ENCODE data around the gene DNAJC7. TPM values are rescaled to one million over a fixed set of nuclear protein-coding genes. Genes with fewer than 3 reads are reported as not detected.

DNAJC7 gene
- total RNA-seq, 4 donors from 2014 or later, result 46.5 to 72.5 (median 70.7) TPM

- ATAC-seq (ENCODE audit: low FRiP score) (no peak), DNase-seq (ENCODE audit: low spot score) (no peak)
- TF ChIP-seq CTCF (IDR thresholded peaks at IDR 0.05), result no peak
These were observed 46.3 kb downstream of the DNAJC7 start for GRCh38 chr17:41970901-41971331.

DNA sequence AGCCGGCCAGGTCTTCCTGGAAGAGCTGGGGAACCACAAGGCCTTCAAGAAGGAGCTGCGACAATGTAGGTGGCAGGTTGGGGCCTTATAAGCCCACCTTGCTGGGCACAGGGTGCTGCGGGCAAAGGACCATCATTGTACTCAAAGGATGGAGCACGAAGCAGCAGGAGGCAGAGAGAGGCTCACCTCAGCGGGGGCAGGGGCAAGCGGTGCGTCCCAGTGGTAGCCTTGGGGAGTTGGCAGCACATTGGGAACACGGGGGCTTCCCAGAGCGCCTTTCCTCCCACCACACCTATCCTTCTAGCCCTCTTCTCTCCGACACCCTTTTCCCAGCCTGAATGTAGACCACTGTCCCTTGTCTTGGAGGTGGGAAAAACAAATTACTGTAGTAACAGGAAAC, 48.6 kb downstream of the DNAJC7 start:
- no peak for TF ChIP-seq CTCF (IDR thresholded peaks at IDR 0.05)
- DNase-seq (ENCODE audit: low spot score) (no peak), ATAC-seq (ENCODE audit: low FRiP score) (no peak)

- TF ChIP-seq CTCF (IDR thresholded peaks at IDR 0.05), result no peak
- DNase-seq (ENCODE audit: low spot score) (no peak), ATAC-seq (ENCODE audit: low FRiP score) (no peak)
These were observed 49.2 kb downstream of the DNAJC7 start for GRCh38 chr17:41967921-41968578.

GRCh38 chr17:41967141-41967920, 49.9 kb downstream of the DNAJC7 start:
- no peak for TF ChIP-seq CTCF (IDR thresholded peaks at IDR 0.05)
- peak; percentile 15 for ATAC-seq (ENCODE audit: low FRiP score)
- DNase-seq (ENCODE audit: low spot score), result no peak

DNA sequence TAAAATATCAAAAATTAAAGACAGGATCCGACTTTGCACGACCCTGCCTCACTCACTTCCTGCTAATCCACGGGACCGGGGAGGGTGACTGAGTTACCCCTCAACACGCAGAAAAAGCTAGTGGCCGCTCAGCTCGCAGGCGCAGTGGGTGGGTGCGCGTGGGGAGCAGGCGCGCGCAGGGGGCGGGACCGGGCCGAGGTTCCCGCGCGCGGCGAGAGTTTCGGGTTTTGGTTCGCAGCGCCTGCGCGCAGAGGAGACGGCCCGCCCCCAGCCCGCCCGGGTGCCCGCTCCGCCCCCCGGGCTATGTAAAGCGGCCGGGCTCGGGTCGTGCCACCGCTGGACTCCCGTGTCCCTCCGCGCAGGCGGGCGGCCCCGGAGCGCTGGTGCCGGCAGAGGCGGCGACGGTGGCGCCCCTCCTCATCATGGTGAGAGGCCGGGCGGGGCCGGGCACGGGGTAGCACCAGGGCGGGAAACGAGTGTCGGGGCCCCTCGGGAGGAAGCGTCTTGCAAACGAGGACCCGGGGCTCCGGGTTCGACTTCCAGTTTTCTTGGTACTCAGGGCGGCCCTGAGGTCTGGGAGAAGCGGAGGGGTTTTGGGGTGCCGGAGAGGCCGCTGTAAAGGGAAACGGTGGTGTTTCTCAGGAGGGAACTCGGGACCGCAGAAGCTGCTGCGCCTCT, 50.6 kb downstream of the DNAJC7 start, which contains the start of gene CNP:
Gene CNP (plus strand): TSS at position 333 of the 678 bp plus-strand sequence. CDS start 90 bp downstream, at position 423.
- TF ChIP-seq CTCF (IDR thresholded peaks at IDR 0.05), result no peak
- DNase-seq (ENCODE audit: low spot score), result peak; percentile 69
- peak; percentile 89 for ATAC-seq (ENCODE audit: low FRiP score)

- DNase-seq (ENCODE audit: low spot score), result no peak
- ATAC-seq (ENCODE audit: low FRiP score), result peak; percentile 59
- no peak for TF ChIP-seq CTCF (IDR thresholded peaks at IDR 0.05)
These were observed 51.4 kb downstream of the DNAJC7 start for GRCh38 chr17:41965694-41966462.

Data from omental fat pad (tissue), 4 donors.